PC-3 (cell line): Measurements from ENCODE around the gene TBX3. TPM values are rescaled to one million over a fixed set of nuclear protein-coding genes. Genes with fewer than 3 reads are reported as not detected.

ENCODE experiments used
- ATAC-seq: fragments of 200-7000 bp; cut with Tn5 transposase; 2 replicates; pipeline ENCODE4 v1.9.1; 2020; ENCODE audit warnings: mild to moderate bottlenecking, moderate library complexity
- BruUV-seq: library from RNA; stranded (reverse); fragments of 400-500 nt; replicated peaks from 2 replicates; lab custom pipeline; 2021; lab: Mats Ljungman, UMichigan
- CTCF ChIA-PET: fragments of 300-600 bp; sonication (Branson Sonifier 250); formaldehyde crosslinking; loops from one replicate; lab custom pipeline; 2022; ENCODE audit warnings: antibody characterized with exemption; lab: Charles Lee
- POLR2A ChIA-PET: fragments of 300-600 bp; sonication (Branson Sonifier 250); formaldehyde crosslinking; loops from one replicate; lab custom pipeline; 2022; ENCODE audit warnings: antibody characterized with exemption; ENCODE audit not compliant: unreplicated experiment; lab: Charles Lee
- DNase-seq: peaks from one replicate; pipeline ENCODE4 v3.0.0-alpha.2; 2015
- H2AFZ ChIP-seq: fragments of 300-600 bp; sonication (generic); 2 replicates; pipeline ENCODE4 v1.6.0; 2016; ENCODE audit warnings: antibody characterized with exemption, low read length
- H3F3A ChIP-seq: fragments of 300-600 bp; sonication (generic); one replicate; pipeline ENCODE4 v1.6.0; 2017; ENCODE audit warnings: antibody characterized with exemption, low read length, control low read depth, mild to moderate bottlenecking; ENCODE audit not compliant: unreplicated experiment
- H3K27ac ChIP-seq: fragments of 300-600 bp; sonication (generic); 2 replicates; pipeline ENCODE4 v1.5.1; 2016; ENCODE audit warnings: mild to moderate bottlenecking, low read length
- H3K27me3 ChIP-seq: fragments of 300-600 bp; sonication (generic); 2 replicates; pipeline ENCODE4 v1.6.1; 2016; ENCODE audit warnings: low read length, mixed read lengths
- H3K36me3 ChIP-seq: fragments of 300-600 bp; sonication (generic); 2 replicates; pipeline ENCODE4 v1.6.1; 2016; ENCODE audit warnings: low read depth, mixed run types, low read length, mixed read lengths
- H3K4me1 ChIP-seq: fragments of 300-600 bp; sonication (generic); 2 replicates; pipeline ENCODE4 v1.5.1; 2016; ENCODE audit warnings: low read length; ENCODE audit not compliant: insufficient read depth
- H3K4me2 ChIP-seq: fragments of 300-600 bp; sonication (generic); 2 replicates; pipeline ENCODE4 v1.6.0; 2016; ENCODE audit warnings: low read length
- H3K4me3 ChIP-seq: fragments of 300-600 bp; sonication (generic); 2 replicates; pipeline ENCODE4 v1.5.1; 2016; ENCODE audit warnings: mild to moderate bottlenecking, low read length, mixed read lengths
- H3K79me2 ChIP-seq: fragments of 300-600 bp; sonication (generic); 2 replicates; pipeline ENCODE4 v1.6.1; 2017; ENCODE audit warnings: low read length, mixed read lengths
- H3K9ac ChIP-seq: fragments of 300-600 bp; sonication (generic); 2 replicates; pipeline ENCODE4 v1.6.0; 2016; ENCODE audit warnings: mild to moderate bottlenecking, low read length
- H3K9me2 ChIP-seq: fragments of 300-600 bp; sonication (generic); replicated peaks from 2 replicates; pipeline ENCODE4 v1.6.1; 2016; ENCODE audit warnings: mixed run types, low read length, mixed read lengths
- H3K9me3 ChIP-seq: fragments of 300-600 bp; sonication (generic); 2 replicates; pipeline ENCODE4 v1.6.1; 2016; ENCODE audit warnings: low read length, mixed read lengths
- H4K20me1 ChIP-seq: fragments of 300-600 bp; sonication (generic); 2 replicates; pipeline ENCODE4 v1.6.1; 2016; ENCODE audit warnings: low read length, mixed read lengths
- EZH2 ChIP-seq: fragments of 300-600 bp; sonication (generic); IDR thresholded peaks from one replicate; pipeline ENCODE4 v1.6.1; 2017; ENCODE audit warnings: antibody characterized with exemption, mild to moderate bottlenecking, low read length; ENCODE audit not compliant: unreplicated experiment
- EZH2phosphoT487 ChIP-seq: fragments of 300-600 bp; sonication (generic); IDR thresholded peaks from 2 replicates; pipeline ENCODE4 v1.6.1; 2018; ENCODE audit warnings: mild to moderate bottlenecking, antibody characterized with exemption, low read length, borderline replicate concordance
- intact Hi-C: fragments of 100-400 bp; cut with micrococcal nuclease; formaldehyde crosslinking; loops from 2 replicates; pipeline ENCODE4 v1.9.0; 2023
- total RNA-seq: library from RNA; depleted of rRNA; stranded (reverse); fragments of >200 nt; gene quantifications from 2 replicates; pipeline ENCODE4 v1.2.3, GENCODE V29; 2014
- TF ChIP-seq, protein P1 (sequence below): fragments of 300-600 bp; sonication (generic); conservative IDR thresholded peaks from 2 replicates; pipeline ENCODE4 v1.5.1; 2017; ENCODE audit warnings: antibody characterized with exemption, low read depth, mild to moderate bottlenecking, low read length

The TBX3 gene
- total RNA-seq, 1 experiment from 2014 or later, result 89.4 TPM

DNA sequence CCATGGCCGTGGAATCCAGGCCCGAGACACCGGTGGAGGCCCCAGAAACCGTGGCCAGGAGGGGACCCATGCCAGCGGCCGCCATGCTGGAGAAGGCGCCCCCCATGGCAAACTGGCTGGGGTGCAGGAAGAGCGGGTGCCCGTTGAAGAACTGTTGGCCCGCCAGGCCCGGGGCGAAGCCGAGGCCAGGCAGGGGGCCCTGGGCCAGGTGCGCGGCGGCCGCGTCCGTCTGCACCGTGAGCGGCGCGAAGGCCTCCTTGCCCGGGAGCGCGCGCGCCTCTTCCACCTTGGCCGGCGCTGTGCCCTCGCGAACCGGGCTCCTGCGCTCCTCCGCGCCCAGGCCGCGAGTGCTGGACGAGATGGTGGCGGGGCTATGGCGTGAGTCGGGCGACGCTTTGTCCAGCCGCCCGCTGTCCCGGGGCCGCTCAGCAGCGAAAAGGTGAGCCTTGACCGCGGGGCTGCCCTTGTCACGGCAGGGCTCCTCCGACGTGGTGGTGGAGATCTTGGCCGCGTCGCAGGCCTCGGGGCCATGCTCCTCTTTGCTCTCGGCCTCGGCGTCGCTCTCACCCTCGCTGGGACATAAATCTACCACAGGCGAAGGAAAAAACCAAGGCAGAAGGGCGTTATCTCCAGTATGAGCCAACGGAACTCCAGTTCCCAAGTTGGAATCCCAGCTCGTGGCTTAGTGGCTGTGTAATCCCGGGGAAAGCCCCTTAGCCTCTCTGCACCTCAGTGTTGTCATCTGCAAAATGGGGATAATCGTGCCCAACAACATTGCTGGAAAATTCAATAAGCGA is 9.5 kb downstream of the TBX3 start:
- H3K27me3 ChIP-seq, result no peaks in the 10 kb centered on the region
- H3K36me3 ChIP-seq, result peaks cover 48% of the 10 kb centered on the region
- H3K4me3 ChIP-seq, result peak overlapping the region; percentile 94
- no peaks in the 10 kb centered on the region for H3K9me3 ChIP-seq
- peak overlapping the region; percentile 89 for H3K27ac ChIP-seq
- peak; percentile 44 for DNase-seq
- no peak for ATAC-seq
- peak overlapping the region; percentile 92 for H3K4me2 ChIP-seq
- H4K20me1 ChIP-seq, result peaks cover 14% of the 10 kb centered on the region
- intact Hi-C loops, result no loop called here
- ChIA-PET POLR2A (interaction anchor here (0.5 to 2.6 kb wide), 3 partner anchors 10 to 724 kb away, joined by 3 to 41 read pairs (median 3); partner anchors contain the start of gene TBX3), CTCF (no interaction called here)
- H3K79me2 ChIP-seq, result peaks cover 100% of the 10 kb centered on the region
- no peaks in the 10 kb centered on the region for H3K9me2 ChIP-seq
- no TSS peak for BruUV-seq
- no peak overlapping the region for H2AFZ ChIP-seq
- peaks cover 98% of the 10 kb centered on the region for H3K4me1 ChIP-seq
- TF ChIP-seq EZH2, result no peak
- no peak for TF ChIP-seq EZH2phosphoT487
- TF ChIP-seq, protein P1, sequence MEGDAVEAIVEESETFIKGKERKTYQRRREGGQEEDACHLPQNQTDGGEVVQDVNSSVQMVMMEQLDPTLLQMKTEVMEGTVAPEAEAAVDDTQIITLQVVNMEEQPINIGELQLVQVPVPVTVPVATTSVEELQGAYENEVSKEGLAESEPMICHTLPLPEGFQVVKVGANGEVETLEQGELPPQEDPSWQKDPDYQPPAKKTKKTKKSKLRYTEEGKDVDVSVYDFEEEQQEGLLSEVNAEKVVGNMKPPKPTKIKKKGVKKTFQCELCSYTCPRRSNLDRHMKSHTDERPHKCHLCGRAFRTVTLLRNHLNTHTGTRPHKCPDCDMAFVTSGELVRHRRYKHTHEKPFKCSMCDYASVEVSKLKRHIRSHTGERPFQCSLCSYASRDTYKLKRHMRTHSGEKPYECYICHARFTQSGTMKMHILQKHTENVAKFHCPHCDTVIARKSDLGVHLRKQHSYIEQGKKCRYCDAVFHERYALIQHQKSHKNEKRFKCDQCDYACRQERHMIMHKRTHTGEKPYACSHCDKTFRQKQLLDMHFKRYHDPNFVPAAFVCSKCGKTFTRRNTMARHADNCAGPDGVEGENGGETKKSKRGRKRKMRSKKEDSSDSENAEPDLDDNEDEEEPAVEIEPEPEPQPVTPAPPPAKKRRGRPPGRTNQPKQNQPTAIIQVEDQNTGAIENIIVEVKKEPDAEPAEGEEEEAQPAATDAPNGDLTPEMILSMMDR, result no peak
- peak overlapping the region; percentile 83 for H3K9ac ChIP-seq
- peaks cover 23% of the 10 kb centered on the region for H3F3A ChIP-seq

DNA sequence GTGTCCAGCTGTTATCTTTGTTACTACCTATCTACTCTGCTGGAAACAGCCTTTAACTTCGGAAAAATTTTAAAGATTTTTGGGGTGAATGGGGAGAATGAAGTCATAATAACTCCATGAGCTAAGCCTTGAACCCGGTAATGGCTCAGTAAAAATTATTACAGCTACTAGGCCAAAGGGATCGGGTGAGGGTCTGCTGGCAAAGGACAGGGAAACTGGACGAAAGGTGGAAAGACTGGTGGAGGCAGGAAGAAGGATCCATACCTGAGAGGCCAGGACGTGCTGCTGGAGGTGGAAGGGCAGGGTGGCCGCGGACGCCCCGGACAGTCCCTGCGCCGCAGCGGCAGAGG is 10.1 kb downstream of the TBX3 start:
- Histone ChIP-seq H3F3A (peaks cover 23% of the 10 kb centered on the region), H3K27me3 (no peaks in the 10 kb centered on the region), H3K4me1 (peaks cover 97% of the 10 kb centered on the region), H3K9me3 (no peaks in the 10 kb centered on the region), H2AFZ (no peak overlapping the region), H3K79me2 (peaks cover 98% of the 10 kb centered on the region), H3K9me2 (no peaks in the 10 kb centered on the region), H3K4me3 (peak overlapping the region; percentile 94), H3K4me2 (peak overlapping the region; percentile 92), H3K27ac (peak overlapping the region; percentile 89), H3K9ac (peak overlapping the region; percentile 83), H3K36me3 (peaks cover 42% of the 10 kb centered on the region), H4K20me1 (peaks cover 9% of the 10 kb centered on the region; the same call in 1 of the 2 replicates)
- TF ChIP-seq EZH2phosphoT487, result no peak
- TF ChIP-seq, protein P1, result no peak
- no peak for TF ChIP-seq EZH2
- CTCF ChIA-PET, result no interaction called here
- POLR2A ChIA-PET, result interaction anchor here (0.5 to 2.6 kb wide), 3 partner anchors 10 to 623 kb away, joined by 3 to 41 read pairs (median 5); partner anchors contain the start of gene TBX3
- no peak for DNase-seq
- no peak for ATAC-seq
- no TSS peak for BruUV-seq
- intact Hi-C loops, result no loop called here
